ENCODE results near the gene ZNF283. TPM values are rescaled to one million over a fixed set of nuclear protein-coding genes. Genes with fewer than 3 reads are reported as not detected.

The ZNF283 gene
- total and polyA plus RNA-seq, 9 of the 15 experiments (the other 6 are each of a cell fraction or from before 2014, with no cell fraction given), result 6.0 to 19.5 (median 9.8) TPM

GRCh38 chr19:43789029-43789428 lies 38.1 kb upstream of the ZNF283 start (continued):
- no peak for TF ChIP-seq ZSCAN32 (CRISPR knock-in tag; IDR thresholded peaks at IDR 0.05)

- no peaks in the 10 kb centered on the region for H3K9me3 ChIP-seq (replicated peaks; ENCODE audit: control insufficient read depth, insufficient read depth, low read depth, low read length)
- peaks cover 8 to 12% of the 10 kb centered on the region in 2 experiments; a peak in 2 of 5 replicates for H3K27me3 ChIP-seq (ENCODE audit: control insufficient read depth in 2 of 2, insufficient read depth in 2 of 2, low read length in 2 of 2)
- no peaks in the 10 kb centered on the region for H3K36me3 ChIP-seq (ENCODE audit: control insufficient read depth, insufficient read depth, low read length)
- ChIA-PET POLR2A (interaction anchor here (1.0 kb wide), 1 partner anchor 25 kb away, joined by 5 read pairs; no protein-coding TSS in a partner anchor), CTCF (ENCODE audit: low intra/inter-chr PET ratio) (interaction anchor here (0.6 kb wide), 1 partner anchor 355 kb away, joined by 3 read pairs; no protein-coding TSS in a partner anchor)
- FAIRE-seq, result no peak
- no peak overlapping the region for H3K9ac ChIP-seq (ENCODE audit: insufficient read depth in 1 of 2, low read depth in 2 of 2, low read length in 2 of 2)
- H3K27ac ChIP-seq (ENCODE audit: extremely low read depth, low read depth, low read length), result no peak overlapping the region
- no TSS peak for BruUV-seq (replicated peaks)
- no peak for ATAC-seq
- no peaks in the 10 kb centered on the region for H3K4me1 ChIP-seq (replicated peaks in 1 of 2; ENCODE audit: control insufficient read depth in 2 of 2, insufficient read depth in 2 of 2, low read length in 2 of 2)
- H3K9me1 ChIP-seq (ENCODE audit: control insufficient read depth, insufficient read depth, low read length), result no peaks in the 10 kb centered on the region
- in situ Hi-C loops (cut with MboI) (no loop called here), intact Hi-C loops (cut with micrococcal nuclease) (no loop called here)
- no peak for DNase-seq (ENCODE audit: extremely low read depth in 1 of 4, low spot score in 3 of 4)
- no peak overlapping the region for H3K4me3 ChIP-seq
- H4K20me1 ChIP-seq (replicated peaks; ENCODE audit: control insufficient read depth, insufficient read depth, low read length), result no peaks in the 10 kb centered on the region
- H2AFZ ChIP-seq (ENCODE audit: low read depth, low read length), result no peak overlapping the region
- no peaks in the 10 kb centered on the region for H3K79me2 ChIP-seq (ENCODE audit: control insufficient read depth, insufficient read depth, low read length)
- no peak overlapping the region for H3K4me2 ChIP-seq (ENCODE audit: insufficient read depth, low read length)
- 4% methylated on average over 3 of the region's 3 CpGs for WGBS (ENCODE audit: insufficient coverage, low coverage, missing lambda C conversion rate)
- TF ChIP-seq MAFK (IDR thresholded peaks at IDR 0.05; ENCODE audit: low read length), result no peak
- no peak for TF ChIP-seq DEAF1 (CRISPR knock-in tag; IDR thresholded peaks at IDR 0.05)
- no peak for TF ChIP-seq MCM7 (IDR thresholded peaks at IDR 0.05)
- TF ChIP-seq ZBTB34 (CRISPR knock-in tag; IDR thresholded peaks at IDR 0.05), result no peak
- TF ChIP-seq ZNF445 (CRISPR knock-in tag; IDR thresholded peaks at IDR 0.05; ENCODE audit: low read depth), result no peak
- no peak for TF ChIP-seq HNRNPLL (IDR thresholded peaks at IDR 0.05; ENCODE audit: low read depth, low read length, poor library complexity, severe bottlenecking)
- no peak for TF ChIP-seq HMGN3 (IDR thresholded peaks at IDR 0.05; ENCODE audit: borderline replicate concordance, extremely low read depth, insufficient read length, low read depth, low read length)
- no peak for TF ChIP-seq SMARCB1 (IDR thresholded peaks at IDR 0.05; ENCODE audit: insufficient read length, low read depth)
- TF ChIP-seq HDAC3 (IDR thresholded peaks at IDR 0.05; ENCODE audit: borderline replicate concordance, partially characterized antibody), result no peak
- no peak for TF ChIP-seq ZNF316 (IDR thresholded peaks at IDR 0.05)
- TF ChIP-seq PTBP1 (IDR thresholded peaks at IDR 0.05; ENCODE audit: low read depth, low read length), result no peak
- no peak for TF ChIP-seq ZBED1 (IDR thresholded peaks at IDR 0.05)
- TF ChIP-seq ZSCAN32 (CRISPR knock-in tag; IDR thresholded peaks at IDR 0.05), result no peak
- TF ChIP-seq SNRNP70 (optimal IDR thresholded peaks at IDR 0.05; ENCODE audit: low read depth, low read length), result no peak
- no peak for TF ChIP-seq EGR1 (conservative IDR thresholded peaks at IDR 0.05)
- TF ChIP-seq SFPQ (IDR thresholded peaks at IDR 0.05; ENCODE audit: low read depth, low read length), result no peak
- TF ChIP-seq CCNT2 (IDR thresholded peaks at IDR 0.05; ENCODE audit: borderline replicate concordance, extremely low read depth, insufficient read length, low read depth, low read length), result no peak
- TF ChIP-seq POLR2G (IDR thresholded peaks at IDR 0.05; ENCODE audit: low read depth, low read length), result no peak
Observed at GRCh38 chr19:43790587-43790986, 36.5 kb upstream of the ZNF283 start.

Data from K562 (cell line).